ENCODE data around the gene NRXN2.
"Not testable (repeated sequence)": the region's sequence is repeated elsewhere in the genome, so short reads cannot be mapped to it uniquely, and the experiment has no call there.

Gene NRXN2

DNA sequence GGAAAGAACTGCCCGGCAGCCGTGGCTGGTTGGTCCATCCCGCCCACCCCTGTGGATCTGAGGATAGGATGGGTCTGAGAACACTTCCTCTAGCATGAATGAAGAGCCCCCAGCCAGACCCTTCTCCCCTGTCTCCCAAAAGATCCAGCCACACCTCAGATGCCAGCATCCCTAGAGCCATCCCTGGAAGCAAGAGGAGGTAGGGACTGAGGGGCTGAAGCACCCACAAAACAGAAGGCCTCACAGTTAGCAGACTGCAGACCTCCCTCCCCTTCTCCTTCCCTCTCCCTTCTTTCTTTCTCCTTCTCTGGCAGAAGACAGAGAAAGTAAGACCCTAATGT lies 1.7 kb downstream of the NRXN2 start:
- no peak for DNase-seq (ENCODE audit: low read depth in 2 of 2)

DNA sequence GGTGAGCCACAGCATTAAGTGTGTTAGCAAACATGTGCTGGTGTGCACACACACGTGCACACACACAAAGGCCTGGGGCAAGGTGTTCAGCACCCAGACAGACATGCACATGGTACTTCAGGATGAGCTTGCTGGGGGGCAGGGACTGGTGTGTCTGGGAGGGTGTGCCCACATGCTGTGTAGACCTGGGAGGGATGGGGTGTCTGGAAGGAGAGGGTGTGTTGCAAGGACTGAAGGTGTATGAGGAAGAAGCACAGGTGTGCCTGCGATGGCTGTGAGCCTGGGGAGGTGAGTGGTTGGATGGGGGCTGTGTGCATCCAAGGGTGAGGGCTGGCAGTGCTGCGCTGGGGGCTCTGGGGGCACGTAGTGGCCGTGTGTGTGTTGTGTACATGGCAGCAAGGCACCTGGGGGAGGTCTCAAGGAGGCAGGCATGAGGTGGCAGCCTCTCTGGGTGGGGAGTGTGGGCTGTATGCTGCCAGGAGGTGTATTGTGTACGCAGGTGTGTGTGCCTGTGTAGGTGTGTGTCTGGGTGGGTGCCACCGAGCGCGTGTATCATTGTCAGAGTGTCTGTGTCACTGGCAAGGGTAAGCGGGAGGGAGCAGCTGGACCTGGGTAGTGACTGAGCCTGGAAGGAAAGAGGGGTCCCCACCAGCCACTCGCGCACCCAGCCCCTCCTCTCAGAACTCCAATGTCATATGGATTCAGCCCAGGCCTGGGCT lies 2.2 kb downstream of the NRXN2 start:
- DNase-seq (ENCODE audit: low read depth in 2 of 2): no peak

DNA sequence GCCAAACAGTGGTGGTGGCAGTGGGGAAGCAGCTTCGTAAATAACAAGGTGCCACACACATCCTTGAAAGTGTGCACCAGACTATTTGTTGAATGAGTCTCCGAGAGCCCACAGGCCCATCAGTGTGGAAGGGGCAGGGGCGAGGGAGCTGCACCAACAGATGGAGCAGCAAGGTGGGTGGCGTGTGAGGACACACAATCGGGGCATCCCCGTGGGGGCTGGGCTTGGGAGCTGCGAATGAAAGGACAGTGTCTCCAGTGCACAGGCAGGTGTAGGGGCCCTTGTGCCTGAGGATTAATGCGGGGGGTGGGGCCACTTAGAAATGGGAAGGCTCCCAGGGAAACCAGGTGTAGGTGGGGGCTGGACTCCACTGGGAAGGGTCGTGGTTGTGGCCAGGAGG lies 2.8 kb downstream of the NRXN2 start:
- no peak for DNase-seq (ENCODE audit: low read depth in 2 of 2)

DNA sequence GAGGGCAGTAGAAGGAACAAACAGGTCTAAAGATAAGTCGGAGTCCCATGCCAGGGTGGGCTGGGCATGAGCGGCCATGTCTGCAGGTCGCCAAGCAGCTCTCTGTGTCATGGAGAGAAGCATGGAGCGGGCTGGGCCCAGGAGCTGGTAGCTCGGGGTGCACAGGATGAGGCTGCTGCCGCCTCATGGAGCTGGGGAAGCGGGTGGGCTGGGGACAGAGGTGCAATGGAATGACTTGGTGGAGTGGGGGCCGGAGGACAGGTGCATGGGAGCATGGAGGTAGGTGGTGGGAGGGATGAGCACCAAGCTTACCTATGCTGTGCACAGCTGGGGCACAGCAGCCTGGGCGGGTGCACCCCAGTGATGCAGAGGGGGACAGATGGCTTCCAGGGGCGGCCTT lies 3.6 kb downstream of the NRXN2 start:
- no peak for DNase-seq (ENCODE audit: low read depth in 2 of 2)

DNA sequence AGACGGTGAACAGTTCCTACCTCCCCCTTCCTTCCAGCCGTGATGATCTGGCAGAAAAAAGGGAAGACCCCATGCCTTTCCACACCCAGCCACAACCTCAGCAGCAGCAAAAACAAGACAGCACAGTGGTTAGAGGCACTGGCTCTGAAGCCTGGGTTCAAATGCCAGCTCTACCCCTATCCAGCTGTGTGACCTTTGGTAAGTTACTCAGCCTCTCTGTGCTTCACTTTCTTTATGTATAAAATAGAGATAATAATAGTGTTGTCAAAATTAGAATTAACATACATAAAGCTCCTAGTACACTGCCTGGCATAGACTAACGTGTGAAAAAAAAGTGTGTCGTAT lies 4.2 kb downstream of the NRXN2 start:
- no peak for DNase-seq (ENCODE audit: low read depth in 2 of 2)

DNA sequence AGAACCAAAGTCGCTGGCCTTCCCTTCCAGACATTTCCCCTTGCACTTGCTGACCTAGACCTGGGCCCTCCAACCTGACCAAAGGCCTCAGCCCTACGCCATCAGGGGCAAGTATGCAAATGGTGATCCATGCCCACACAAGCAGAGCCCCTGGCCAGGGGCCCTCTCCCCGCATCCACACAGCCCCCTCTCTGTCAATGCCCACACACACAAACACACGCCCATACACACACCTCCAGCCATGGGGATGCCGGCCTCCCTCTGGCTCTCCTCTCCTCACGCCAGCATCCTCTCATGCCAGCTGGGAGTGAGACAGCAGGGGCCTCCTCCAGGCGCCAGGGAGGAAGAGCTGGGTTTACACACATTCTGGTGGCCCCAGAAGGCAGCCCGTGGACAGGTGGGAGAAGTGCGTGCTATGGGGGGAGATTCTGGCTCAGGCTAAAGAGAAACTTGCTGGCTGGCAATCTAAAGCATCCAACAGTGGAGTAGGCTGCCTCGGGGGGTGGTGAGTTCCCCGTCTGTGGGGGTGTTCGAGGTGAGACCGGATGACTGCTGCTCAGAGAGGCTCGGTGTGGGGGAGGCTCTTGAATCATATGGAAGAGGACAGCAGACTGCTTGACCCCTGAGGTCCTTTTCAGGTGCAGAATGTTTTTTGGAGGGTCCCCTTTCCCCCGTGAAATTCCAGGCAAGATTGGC lies 4.8 kb downstream of the NRXN2 start:
- no peak for DNase-seq (ENCODE audit: low read depth in 2 of 2)

DNA sequence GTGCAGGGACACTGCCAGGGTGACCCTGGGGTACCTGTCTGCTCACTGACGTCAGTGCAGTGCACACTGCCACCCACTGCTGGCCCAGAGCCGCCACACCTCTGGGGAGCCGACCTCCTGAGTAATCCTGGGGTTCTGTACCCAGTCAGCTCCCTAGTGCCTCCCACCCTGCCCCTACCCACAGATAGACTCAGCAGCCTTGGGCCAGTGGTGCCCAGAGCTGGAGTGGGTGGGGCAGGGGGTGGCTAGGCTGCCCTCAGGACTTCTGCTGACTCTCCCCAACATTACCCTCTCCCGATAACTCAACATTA lies 5.8 kb downstream of the NRXN2 start:
- DNase-seq (ENCODE audit: low read depth in 2 of 2): no peak

DNA sequence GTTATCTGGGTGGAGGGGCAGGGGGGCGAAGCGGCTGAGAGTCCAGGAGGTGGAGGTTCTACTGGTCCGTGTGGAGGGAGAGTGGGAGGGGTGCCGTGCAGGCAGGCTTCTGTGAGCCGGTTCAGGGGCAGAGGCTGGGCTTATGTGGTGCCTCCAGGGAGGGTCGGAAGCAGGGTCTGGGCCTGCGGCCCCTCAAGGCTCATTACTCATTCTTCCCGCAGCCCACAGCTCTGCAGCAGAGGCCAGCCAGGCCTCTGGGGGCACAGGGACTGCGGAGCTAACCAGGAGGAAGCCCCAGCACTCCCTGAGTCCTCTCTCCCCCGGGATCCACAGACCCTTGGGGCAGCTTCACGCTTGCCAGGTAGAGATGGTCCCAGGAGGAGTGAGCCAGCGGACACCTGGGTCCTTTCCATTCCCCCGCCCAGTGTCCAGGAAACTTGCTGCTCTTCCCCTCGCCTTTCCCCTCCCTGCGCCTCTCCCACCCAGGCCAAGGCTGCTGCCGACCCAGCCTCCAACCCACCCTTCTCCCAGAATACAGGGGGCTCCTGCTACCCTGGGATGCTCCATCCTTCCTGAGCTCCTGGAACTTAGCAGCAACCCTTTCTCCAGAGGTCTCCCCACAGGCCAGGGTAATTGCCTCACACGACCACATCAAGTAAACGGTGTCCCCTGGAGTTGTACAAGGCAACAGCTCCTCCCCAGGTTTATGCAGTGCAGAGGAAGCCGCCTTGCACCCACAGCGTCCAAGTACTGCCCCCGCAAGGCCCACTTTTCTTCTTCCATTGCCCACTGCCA lies 6.3 kb downstream of the NRXN2 start:
- no peak for DNase-seq (ENCODE audit: low read depth in 2 of 2)

DNA sequence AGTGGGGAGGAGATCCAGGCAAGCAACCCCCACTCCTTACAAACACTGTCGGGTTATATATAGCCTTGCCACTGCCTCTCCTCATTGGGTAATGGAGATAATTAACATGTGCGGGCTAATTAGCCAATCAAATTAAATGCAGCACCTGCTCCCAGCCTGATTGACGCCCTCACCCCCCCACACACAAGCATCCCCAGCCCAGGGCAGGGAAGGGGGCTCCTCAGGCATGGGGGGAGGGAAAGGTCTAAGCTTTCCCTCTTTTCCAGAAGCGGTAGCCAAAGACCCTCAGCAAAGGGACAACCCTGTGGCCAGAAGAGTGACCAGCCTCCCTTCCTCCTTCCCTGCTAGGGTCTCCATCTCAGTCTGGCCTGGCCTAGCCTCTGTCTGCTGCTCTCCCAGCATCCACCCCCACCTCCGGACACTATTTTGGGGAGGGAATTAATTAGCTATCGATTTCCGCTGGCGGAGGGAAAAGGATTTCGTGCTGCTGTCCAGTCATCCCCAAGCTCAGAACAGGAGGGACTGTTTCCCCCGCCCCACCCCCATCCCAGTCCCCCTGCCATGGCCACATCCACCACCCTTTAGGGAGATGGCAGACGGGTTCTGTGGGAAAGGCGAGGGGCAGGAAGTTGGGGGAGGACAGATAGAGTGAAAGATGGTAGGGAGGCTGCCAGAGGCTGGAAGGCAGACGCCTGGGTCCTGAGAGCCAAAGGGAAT lies 7.1 kb downstream of the NRXN2 start:
- no peak for DNase-seq (ENCODE audit: low read depth in 2 of 2)

DNA sequence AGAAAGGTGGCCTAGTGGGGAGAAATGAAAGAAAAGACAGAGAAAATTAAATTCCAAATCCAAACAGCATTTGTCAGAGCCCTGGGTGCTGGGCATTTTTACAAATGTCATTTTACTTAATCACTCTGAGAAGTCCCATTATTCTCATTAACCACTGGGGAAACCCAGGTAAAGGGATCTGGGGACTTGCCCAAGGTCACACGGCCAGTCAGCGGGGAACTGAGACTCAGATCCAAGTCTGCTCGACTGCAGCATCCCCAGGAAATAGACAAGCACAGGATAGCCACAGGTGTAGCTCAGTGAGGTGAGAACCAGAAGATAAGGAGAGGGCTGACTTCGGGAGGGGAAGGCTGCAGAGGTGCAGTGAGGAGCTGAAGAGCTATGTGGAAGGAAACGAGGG lies 7.9 kb downstream of the NRXN2 start:
- no peak for DNase-seq (ENCODE audit: low read depth in 2 of 2)

DNA sequence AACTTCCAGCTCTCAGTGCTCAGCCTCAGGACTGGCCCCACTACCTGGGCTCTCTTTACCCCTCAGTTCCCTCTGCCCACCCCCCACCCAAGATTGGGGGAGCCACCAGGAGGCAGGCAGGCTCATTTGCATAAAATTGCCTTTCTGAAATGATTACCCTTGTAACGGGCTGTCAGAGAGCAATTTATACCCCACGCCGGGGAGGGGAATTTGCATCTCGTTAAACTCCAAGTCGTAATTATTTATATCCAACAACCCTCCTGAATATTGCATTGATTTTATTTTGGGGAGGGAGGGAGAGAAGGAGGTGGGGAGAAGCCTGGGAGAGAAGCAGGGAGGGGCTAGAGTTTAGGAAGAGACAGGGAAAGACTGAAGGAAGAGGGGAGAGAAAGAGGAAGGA lies 8.3 kb downstream of the NRXN2 start:
- DNase-seq (ENCODE audit: low read depth in 2 of 2): no peak

DNA sequence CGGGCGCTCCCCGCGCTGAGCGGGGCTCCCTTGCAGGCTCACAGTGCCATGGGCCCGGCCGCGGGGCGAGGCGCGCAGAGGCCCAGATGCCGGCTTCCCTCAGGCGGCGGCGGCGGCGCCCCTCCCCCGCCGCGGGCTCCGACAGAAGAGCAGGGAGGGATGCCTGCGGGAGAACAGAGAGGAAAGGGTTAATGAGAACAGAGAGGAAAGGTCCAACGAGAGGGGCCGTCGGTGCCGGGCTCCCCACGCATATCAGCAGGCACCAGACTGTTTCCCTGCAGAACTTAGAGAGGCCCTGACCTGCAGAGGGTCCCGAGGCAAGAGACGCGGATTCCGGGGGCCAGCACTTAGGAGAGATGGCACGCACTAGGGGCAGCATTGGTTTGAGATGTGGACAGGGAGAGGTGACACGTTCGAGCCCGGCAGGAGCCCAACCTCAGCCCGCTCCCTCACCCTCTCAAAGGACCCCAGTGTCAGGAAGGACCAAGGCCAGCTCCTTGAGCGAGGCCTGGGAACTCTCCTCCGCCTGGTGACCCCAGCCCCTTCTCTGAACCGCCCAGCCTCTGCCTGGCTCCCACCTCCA lies 9.1 kb downstream of the NRXN2 start:
- no peak for DNase-seq (ENCODE audit: low read depth in 2 of 2)

DNA sequence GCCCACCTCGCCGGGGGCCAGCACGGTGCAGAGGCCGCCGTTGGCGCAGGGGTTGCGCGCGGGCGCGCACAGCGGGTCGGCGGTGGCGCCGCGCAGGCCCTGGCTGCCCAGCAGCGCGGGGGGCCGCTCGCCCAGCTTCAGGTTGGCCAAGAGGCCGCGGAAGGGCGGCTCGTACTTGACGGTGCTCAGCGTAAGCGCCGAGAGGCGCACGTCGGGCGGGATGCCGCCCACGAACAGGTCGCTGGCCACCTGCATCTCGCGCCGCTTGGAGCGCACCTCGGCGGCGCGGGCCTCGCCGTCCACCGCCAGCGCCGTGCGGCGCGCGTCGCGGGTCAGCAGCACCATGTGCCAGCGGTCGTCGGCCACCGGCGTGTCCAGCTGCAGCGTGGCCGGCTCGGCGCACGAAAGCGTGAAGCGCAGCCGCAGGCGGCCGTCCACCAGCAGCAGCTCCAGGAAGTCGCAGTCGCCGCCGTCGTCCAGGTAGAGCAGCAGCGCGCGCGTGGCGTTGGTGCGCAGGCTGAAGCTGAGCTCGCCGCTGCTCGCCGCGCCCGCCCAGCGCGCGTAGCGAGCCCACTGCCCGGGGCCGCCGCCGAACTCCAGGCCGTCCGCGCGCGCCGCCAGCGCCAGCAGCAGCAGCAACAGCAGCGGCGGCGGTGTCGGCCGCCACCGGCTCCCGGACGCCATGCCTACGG lies 9.8 kb downstream of the NRXN2 start:
- no peak for DNase-seq (ENCODE audit: low read depth in 2 of 2)

DNA sequence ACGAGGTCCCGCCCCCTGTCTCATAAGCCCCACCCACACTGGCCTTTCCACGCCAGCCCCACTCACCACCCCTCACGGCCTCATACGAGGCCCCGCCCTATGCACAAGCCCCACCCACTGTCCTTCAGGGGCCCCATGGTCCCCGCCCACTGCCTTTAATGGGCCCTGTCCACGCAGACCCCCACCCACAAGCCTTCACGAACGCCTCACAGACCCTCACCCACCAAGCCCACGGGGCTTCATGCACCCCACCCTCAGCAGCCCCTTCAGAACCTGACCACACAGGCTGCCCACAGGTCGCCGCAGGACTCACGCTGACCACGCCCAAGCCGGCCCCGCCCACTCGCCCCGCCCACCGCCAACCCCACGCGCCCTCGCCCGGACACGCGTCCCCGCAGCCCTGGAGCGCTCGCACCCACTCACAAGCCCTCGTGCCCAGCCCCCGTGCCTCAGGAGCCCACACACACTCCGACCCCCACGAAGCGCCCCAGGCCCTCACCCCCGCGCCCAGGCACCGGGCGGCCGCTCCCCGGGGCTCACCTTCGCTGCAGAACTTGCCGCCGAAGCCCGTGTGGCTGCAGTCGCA lies 10.5 kb downstream of the NRXN2 start:
- DNase-seq (ENCODE audit: low read depth in 2 of 2): no peak

DNA sequence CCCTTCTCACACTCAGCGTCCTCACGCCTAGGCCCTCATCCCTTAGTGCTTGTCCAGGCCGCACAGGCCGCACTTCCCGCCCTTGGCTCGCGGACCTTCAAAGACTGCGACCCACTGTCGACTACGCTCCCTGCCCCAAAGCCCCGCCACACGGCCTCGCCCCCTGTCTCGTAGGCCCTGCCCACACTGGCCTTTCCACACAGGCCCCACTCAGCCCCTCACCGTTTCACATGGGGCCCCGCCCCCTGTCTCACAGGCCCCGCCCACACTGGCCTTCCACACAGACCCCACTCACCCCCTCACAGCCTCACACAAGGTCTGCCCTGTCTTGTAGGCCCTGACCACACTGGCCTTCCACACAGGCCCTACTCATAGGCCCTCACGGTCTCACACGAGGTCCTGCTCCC lies 11.0 kb downstream of the NRXN2 start:
- DNase-seq (ENCODE audit: low read depth in 2 of 2): no peak

DNA sequence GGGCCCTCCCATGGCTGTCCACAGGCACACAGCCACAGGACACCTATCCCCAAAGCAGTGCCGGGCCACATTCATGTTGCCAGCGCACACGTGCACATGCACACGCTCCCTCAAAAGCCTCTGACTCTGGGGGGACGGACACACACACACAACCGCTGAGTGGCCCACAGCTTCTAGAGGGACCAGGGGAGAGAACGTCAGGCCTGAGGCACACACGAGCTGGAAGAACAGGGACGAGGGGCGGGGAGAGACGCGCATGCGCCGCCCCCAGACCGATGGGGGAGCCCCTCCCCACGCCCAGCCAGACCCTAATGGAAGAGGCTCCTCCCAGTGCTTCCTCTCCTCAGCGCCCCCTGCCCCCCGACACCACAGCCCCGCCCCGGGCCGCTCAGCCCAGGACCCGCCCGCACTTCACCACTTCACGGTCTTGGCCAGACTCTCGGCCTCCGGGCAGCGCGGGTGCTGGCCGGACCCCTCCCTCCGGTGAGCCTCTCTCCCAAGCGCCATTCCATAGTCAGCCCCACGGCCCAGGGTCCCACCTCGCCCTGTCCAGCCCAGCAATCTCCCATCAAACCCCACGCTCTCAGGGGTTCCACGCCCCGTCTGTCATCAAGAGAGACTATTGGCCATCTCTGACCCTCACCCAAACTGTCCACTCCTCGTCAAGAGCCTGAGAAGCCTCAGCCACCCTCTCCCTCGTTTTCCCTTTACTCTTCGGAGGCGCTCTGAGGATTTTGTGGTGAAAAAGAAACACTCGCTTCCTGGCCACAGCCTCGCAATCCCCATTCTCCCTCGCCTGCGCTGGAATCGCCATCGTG lies 11.7 kb downstream of the NRXN2 start:
- DNase-seq (ENCODE audit: low read depth in 2 of 2): no peak

DNA sequence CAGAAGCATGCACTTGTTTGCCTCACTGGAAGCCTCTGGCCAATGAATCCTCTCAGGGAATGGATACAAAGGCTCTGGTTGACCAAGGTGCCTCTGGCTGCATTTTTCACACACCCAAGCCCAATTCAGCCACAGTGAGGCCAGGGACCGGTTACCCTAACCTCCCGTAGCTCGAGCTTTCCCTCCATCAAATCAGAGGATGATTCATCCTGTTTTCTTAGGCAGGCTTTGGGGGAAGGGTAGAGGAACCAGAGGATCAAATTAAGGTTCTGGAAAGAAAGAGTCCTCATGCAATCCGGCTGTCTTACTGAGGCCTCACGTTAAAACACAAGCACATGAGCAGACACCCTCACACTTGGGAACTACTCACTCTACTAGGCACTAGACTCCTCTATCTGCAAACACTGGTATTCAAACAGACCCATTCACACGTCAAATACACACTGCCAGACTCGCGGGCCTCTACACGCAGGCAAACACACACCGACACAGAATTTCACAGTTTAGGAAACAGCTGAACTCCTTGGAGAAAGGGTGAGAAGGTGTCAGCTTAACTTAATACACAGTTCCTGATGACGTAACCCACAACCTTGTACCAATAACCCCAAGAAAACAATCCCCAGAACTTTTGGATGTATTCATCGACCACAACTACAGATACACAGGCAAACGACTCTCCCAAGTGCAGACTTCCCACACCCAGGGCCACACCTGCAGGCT lies 12.4 kb downstream of the NRXN2 start:
- no peak for DNase-seq (ENCODE audit: low read depth in 2 of 2)

DNA sequence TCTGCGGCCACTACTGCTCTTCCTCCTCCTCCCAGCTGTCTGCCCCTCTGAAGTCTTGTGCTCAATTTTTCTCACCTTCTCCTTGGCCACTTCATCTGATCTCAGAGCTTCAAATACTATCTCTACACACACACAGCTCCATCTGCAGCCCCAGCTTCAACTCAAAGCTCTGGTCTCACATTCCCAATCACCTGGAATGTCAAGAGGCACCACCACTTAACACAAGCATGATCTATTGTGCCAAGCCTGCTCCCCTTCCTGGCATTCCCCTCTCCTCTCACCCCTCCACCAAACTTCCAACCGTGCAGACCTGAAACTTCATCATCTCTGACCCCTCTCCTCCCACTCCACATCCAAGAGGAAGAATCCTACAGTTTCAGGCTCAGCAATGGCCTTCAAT lies 17.5 kb downstream of the NRXN2 start:
- DNase-seq (ENCODE audit: low read depth in 2 of 2): no peak

DNA sequence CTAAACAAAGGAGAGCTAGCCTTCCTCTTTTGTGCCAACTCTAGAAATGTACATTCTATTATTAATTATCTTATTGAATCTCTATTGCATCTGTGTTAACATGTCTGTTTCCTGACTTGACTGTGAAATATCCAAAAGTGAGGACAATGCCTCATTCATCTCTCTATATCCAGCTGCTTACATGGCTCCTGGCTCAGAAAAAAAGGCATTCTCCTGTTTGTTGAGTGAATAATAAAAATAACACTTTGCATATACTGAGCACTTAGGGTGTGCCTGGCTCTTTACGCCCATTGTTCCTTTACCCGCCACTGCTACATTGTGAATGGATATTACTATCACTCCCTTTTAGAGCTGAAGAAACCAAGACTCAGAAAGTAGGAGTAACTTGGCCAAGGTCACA lies 19.9 kb downstream of the NRXN2 start:
- DNase-seq (ENCODE audit: low read depth in 2 of 2): no peak

DNA sequence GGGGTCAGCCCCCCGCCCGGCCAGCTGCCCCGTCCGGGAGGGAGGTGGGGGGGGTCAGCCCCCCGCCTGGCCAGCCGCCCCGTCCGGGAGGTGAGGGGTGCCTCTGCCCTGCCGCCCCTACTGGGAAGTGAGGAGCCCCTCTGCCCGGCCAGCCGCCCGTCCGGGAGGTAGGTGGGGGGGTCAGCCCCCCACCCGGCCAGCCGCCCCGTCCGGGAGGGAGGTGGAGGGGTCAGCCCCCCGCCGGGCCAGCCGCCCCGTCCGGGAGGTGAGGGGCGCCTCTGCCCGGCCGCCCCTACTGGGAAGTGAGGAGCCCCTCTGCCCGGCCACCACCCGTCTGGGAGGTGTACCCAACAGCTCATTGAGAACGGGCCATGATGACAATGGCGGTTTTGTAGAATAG lies 21.0 kb downstream of the NRXN2 start:
- DNase-seq (ENCODE audit: low read depth in 2 of 2): not testable (repeated sequence)
